Natural killer cell (primary cell): Measurements from ENCODE around the gene KRT40. TPM values are rescaled to one million over a fixed set of nuclear protein-coding genes. Genes with fewer than 3 reads are reported as not detected.

ENCODE experiments used
- ATAC-seq, 3 donors: fragments of 150-1000 bp in 2 of 3; fragments of 200-7000 bp in 1 of 3; cut with Tn5 transposase; 1 replicate in 1 of 3; 2 replicates in 2 of 3; pipeline ENCODE4 v1.10.0; 2021; ENCODE audit warnings: mild to moderate bottlenecking in 2 of 3, moderate library complexity in 2 of 3
- DNase-seq, 2 donors: peaks; one replicate each; pipeline versions ENCODE4 v3.0.0 to v3.0.0-alpha.2; 2013 to 2021; ENCODE audit warnings: mixed read lengths in 1 of 2
- H3K27ac ChIP-seq: one replicate; pipeline ENCODE4 v1.5.1; 2013; ENCODE audit warnings: mild to moderate bottlenecking, low read length
- H3K27me3 ChIP-seq: one replicate; pipeline ENCODE4 v1.6.1; 2013; ENCODE audit warnings: low read length; ENCODE audit not compliant: control insufficient read depth, insufficient read depth
- H3K36me3 ChIP-seq: one replicate; pipeline ENCODE4 v1.6.1; 2013; ENCODE audit warnings: low read length; ENCODE audit not compliant: control insufficient read depth, insufficient read depth
- H3K4me1 ChIP-seq: one replicate; pipeline ENCODE4 v1.6.1; 2013; ENCODE audit warnings: low read length; ENCODE audit not compliant: control insufficient read depth, insufficient read depth
- H3K4me3 ChIP-seq: one replicate; pipeline ENCODE4 v1.5.1; 2013; ENCODE audit warnings: low read length
- H3K9me3 ChIP-seq: one replicate; pipeline ENCODE4 v1.6.1; 2013; ENCODE audit warnings: low read length; ENCODE audit not compliant: control insufficient read depth, insufficient read depth
- H3K27ac Mint-ChIP-seq, 2 donors: one replicate each; pipeline ENCODE4 v1.8.0; 2022; ENCODE audit warnings: mild to moderate bottlenecking in 2 of 2, mixed read lengths in 2 of 2, moderate library complexity in 1 of 2
- H3K27me3 Mint-ChIP-seq, 2 donors: one replicate each; pipeline ENCODE4 v1.8.0; 2022; ENCODE audit warnings: low read depth in 2 of 2, mixed read lengths in 2 of 2
- H3K36me3 Mint-ChIP-seq: one replicate; pipeline ENCODE4 v1.8.0; 2022; ENCODE audit warnings: mixed read lengths
- H3K4me1 Mint-ChIP-seq, 2 donors: one replicate each; pipeline ENCODE4 v1.8.0; 2022; ENCODE audit warnings: mixed read lengths in 2 of 2
- H3K4me3 Mint-ChIP-seq: one replicate; pipeline ENCODE4 v1.8.0; 2022; ENCODE audit warnings: mild to moderate bottlenecking, moderate library complexity, mixed read lengths
- H3K9me3 Mint-ChIP-seq, 2 donors: one replicate each; pipeline ENCODE4 v1.8.0; 2022; ENCODE audit warnings: mixed read lengths in 2 of 2
- CTCF ChIP-seq: fragments of 200-600 bp; IDR thresholded peaks from one replicate; pipeline ENCODE4 v1.8.0; 2022; ENCODE audit warnings: antibody characterized with exemption
- WGBS: methylation state at CpG from one replicate; pipeline ENCODE4 v1.1.7; 2013; ENCODE audit warnings: missing lambda C conversion rate; ENCODE audit not compliant: insufficient coverage; 5-methylcytosine and 5-hydroxymethylcytosine counted together
- intact Hi-C: fragments of 100-400 bp; cut with micrococcal nuclease; formaldehyde crosslinking; loops from one replicate; pipeline ENCODE4 v1.14.2; 2022
- total RNA-seq, 4 donors: library from RNA; stranded (reverse); fragments of 120-200 nt in 1 of 4; gene quantifications; one replicate each; pipeline versions ENCODE4 v1.2.3 to v1.2.4, GENCODE V29; 2013 to 2022

The KRT40 gene
- total RNA-seq, 3 donors from 2014 or later (not counting 1 experiment from before 2014, with no cell fraction given) = not detected

- no peak overlapping the region for H3K27ac ChIP-seq
- no peaks in the 10 kb centered on the region for H3K4me1 ChIP-seq
- H3K4me1 Mint-ChIP-seq = no peaks in the 10 kb centered on the region
- H3K9me3 ChIP-seq = no peaks in the 10 kb centered on the region
- no peaks in the 10 kb centered on the region for H3K36me3 Mint-ChIP-seq
- no peak overlapping the region for H3K27ac Mint-ChIP-seq
- H3K27me3 Mint-ChIP-seq = peaks cover 21 to 35% of the 10 kb centered on the region in 2 donors
- H3K9me3 Mint-ChIP-seq = no peaks in the 10 kb centered on the region
- intact Hi-C loops = no loop called here
- DNase-seq (no peak), ATAC-seq (no peak)
- H3K36me3 ChIP-seq = no peaks in the 10 kb centered on the region
- H3K4me3 ChIP-seq = no peak overlapping the region
- no peak overlapping the region for H3K4me3 Mint-ChIP-seq
- TF ChIP-seq CTCF = no peak
- H3K27me3 ChIP-seq = no peaks in the 10 kb centered on the region
- WGBS = 71% methylated on average over 3 of the region's 3 CpGs
Measured at GRCh38 chr17:41024697-41025096, 40.6 kb upstream of the KRT40 start.

GRCh38 chr17:41020336-41020735, 36.2 kb upstream of the KRT40 start:
- no peak for ATAC-seq
- no peak for DNase-seq
- no peaks in the 10 kb centered on the region for H3K9me3 Mint-ChIP-seq
- Histone ChIP-seq H3K4me3 (no peak overlapping the region), H3K36me3 (no peaks in the 10 kb centered on the region), H3K27ac (no peak overlapping the region), H3K9me3 (no peaks in the 10 kb centered on the region), H3K27me3 (no peaks in the 10 kb centered on the region), H3K4me1 (no peaks in the 10 kb centered on the region)
- H3K4me3 Mint-ChIP-seq = no peak overlapping the region
- intact Hi-C loops = no loop called here
- H3K27me3 Mint-ChIP-seq = peaks cover 20 to 24% of the 10 kb centered on the region in 2 donors
- H3K36me3 Mint-ChIP-seq = no peaks in the 10 kb centered on the region
- no peak overlapping the region for H3K27ac Mint-ChIP-seq
- no peak for TF ChIP-seq CTCF
- H3K4me1 Mint-ChIP-seq = no peaks in the 10 kb centered on the region

- intact Hi-C loops = no loop called here
Measured at GRCh38 chr17:41019415-41019814, 35.3 kb upstream of the KRT40 start.

More at GRCh38 chr17:41019415-41019814, 35.3 kb upstream of the KRT40 start:
- no peaks in the 10 kb centered on the region for H3K4me1 Mint-ChIP-seq
- no peaks in the 10 kb centered on the region for H3K27me3 ChIP-seq
- no peak for DNase-seq
- no peaks in the 10 kb centered on the region for H3K9me3 ChIP-seq
- no peaks in the 10 kb centered on the region for H3K4me1 ChIP-seq
- H3K36me3 ChIP-seq = no peaks in the 10 kb centered on the region
- H3K27ac Mint-ChIP-seq = no peak overlapping the region
- no peak overlapping the region for H3K4me3 ChIP-seq
- H3K4me3 Mint-ChIP-seq = no peak overlapping the region
- H3K36me3 Mint-ChIP-seq = no peaks in the 10 kb centered on the region
- no peaks in the 10 kb centered on the region for H3K9me3 Mint-ChIP-seq
- no peak overlapping the region for H3K27ac ChIP-seq
- H3K27me3 Mint-ChIP-seq = peaks cover 16 to 22% of the 10 kb centered on the region in 2 donors
- 96% methylated on average over 3 of the region's 3 CpGs for WGBS
- TF ChIP-seq CTCF = no peak
- ATAC-seq = no peak
